Caco-2 (cell line): ENCODE results near the gene IDS. TPM values are rescaled to one million over a fixed set of nuclear protein-coding genes. Genes with fewer than 3 reads are reported as not detected.
A peak's percentile ranks its signal among the peaks of the same experiment; 100 is the strongest.
"Not testable (repeated sequence)": the region's sequence is repeated elsewhere in the genome, so short reads cannot be mapped to it uniquely, and the experiment has no call there.

ENCODE experiments used
- BruUV-seq: library from RNA; stranded (reverse); fragments of 400-500 nt; replicated peaks from 2 replicates; lab custom pipeline; 2021; lab: Mats Ljungman, UMichigan
- CTCF ChIA-PET: fragments of 300-600 bp; sonication (Branson Sonifier 250); formaldehyde crosslinking; loops from one replicate; lab custom pipeline; 2022; ENCODE audit warnings: antibody characterized with exemption; lab: Charles Lee
- POLR2A ChIA-PET: fragments of 300-600 bp; sonication (Branson Sonifier 250); formaldehyde crosslinking; loops from one replicate; lab custom pipeline; 2022; ENCODE audit warnings: antibody characterized with exemption; lab: Charles Lee
- DNase-seq, 2 experiments: peaks; one replicate each; pipeline versions ENCODE4 v3.0.0 to v3.0.0-alpha.2; 2020 to 2022
- H3K27me3 ChIP-seq: replicated peaks from 2 replicates; pipeline ENCODE4 v1.6.0; 2011; ENCODE audit warnings: low read length; ENCODE audit not compliant: control insufficient read depth, insufficient read depth
- H3K36me3 ChIP-seq: 2 replicates; pipeline ENCODE4 v1.5.1; 2011; ENCODE audit warnings: low read length; ENCODE audit not compliant: control insufficient read depth, insufficient read depth
- H3K4me1 ChIP-seq: fragments of 250-450 bp; sonication (Bioruptor Pico); 2 replicates; pipeline ENCODE4 v1.5.1; 2020; ENCODE audit warnings: mild to moderate bottlenecking
- H3K4me3 ChIP-seq: 2 replicates; pipeline ENCODE4 v1.5.1; 2011; ENCODE audit warnings: low read depth, mild to moderate bottlenecking, control low read depth, low read length
- H3K9me3 ChIP-seq: fragments of 250-450 bp; sonication (Bioruptor Pico); 2 replicates; pipeline ENCODE4 v1.5.1; 2020; ENCODE audit warnings: mild to moderate bottlenecking, moderate library complexity
- H3K27ac Mint-ChIP-seq: one replicate; pipeline ENCODE4 v1.8.0; 2022; ENCODE audit warnings: mixed read lengths; ENCODE audit not compliant: unreplicated experiment
- H3K27me3 Mint-ChIP-seq: one replicate; pipeline ENCODE4 v1.8.0; 2022; ENCODE audit warnings: mixed read lengths; ENCODE audit not compliant: insufficient read depth, unreplicated experiment
- H3K36me3 Mint-ChIP-seq: one replicate; pipeline ENCODE4 v1.8.0; 2022; ENCODE audit warnings: mild to moderate bottlenecking, mixed read lengths; ENCODE audit not compliant: insufficient read depth, unreplicated experiment
- H3K4me1 Mint-ChIP-seq: one replicate; pipeline ENCODE4 v1.8.0; 2022; ENCODE audit warnings: low read depth, mixed read lengths; ENCODE audit not compliant: unreplicated experiment
- H3K4me3 Mint-ChIP-seq: one replicate; pipeline ENCODE4 v1.8.0; 2022; ENCODE audit warnings: mild to moderate bottlenecking, moderate library complexity, mixed read lengths; ENCODE audit not compliant: unreplicated experiment
- H3K9me3 Mint-ChIP-seq: one replicate; pipeline ENCODE4 v1.8.0; 2022; ENCODE audit warnings: mixed read lengths; ENCODE audit not compliant: unreplicated experiment
- CTCF ChIP-seq, 2 experiments: fragments of 200-600 bp in 1 of 2; IDR thresholded peaks; 1 replicate in 1 of 2; 2 replicates in 1 of 2; pipeline versions ENCODE4 v1.5.1 to v1.8.0; 2011 to 2022; ENCODE audit warnings: antibody characterized with exemption in 1 of 2, control low read depth in 1 of 2, inconsistent platforms in 1 of 2, low read depth in 1 of 2, low read length in 1 of 2, mild to moderate bottlenecking in 1 of 2, moderate library complexity in 1 of 2; ENCODE audit not compliant: insufficient read depth in 1 of 2, severe bottlenecking in 1 of 2, unreplicated experiment in 1 of 2
- intact Hi-C: fragments of 100-400 bp; cut with micrococcal nuclease; formaldehyde crosslinking; loops from one replicate; pipeline ENCODE4 v1.10.0; 2022; ENCODE audit not compliant: unreplicated experiment
- total RNA-seq: library from RNA; stranded (reverse); gene quantifications from 2 replicates; pipeline ENCODE4 v1.2.3, GENCODE V29; 2022

Gene IDS
- total RNA-seq, 1 experiment from 2014 or later, result 35.1 TPM

GRCh38 chrX:149547782-149548181 lies 42.7 kb upstream of the IDS start:
- H3K36me3 Mint-ChIP-seq, DNase-seq, H3K4me1 Mint-ChIP-seq, H3K4me3 Mint-ChIP-seq, H3K36me3 ChIP-seq, H3K27ac Mint-ChIP-seq, intact Hi-C loops, H3K4me1 ChIP-seq, H3K9me3 Mint-ChIP-seq, H3K9me3 ChIP-seq, BruUV-seq, CTCF ChIA-PET, H3K27me3 ChIP-seq, H3K27me3 Mint-ChIP-seq, POLR2A ChIA-PET, H3K4me3 ChIP-seq: not testable (repeated sequence)

GRCh38 chrX:149546962-149547361 lies 41.9 kb upstream of the IDS start:
- H3K27ac Mint-ChIP-seq, intact Hi-C loops, H3K4me1 Mint-ChIP-seq, H3K4me3 Mint-ChIP-seq, H3K27me3 Mint-ChIP-seq, H3K27me3 ChIP-seq, H3K9me3 ChIP-seq, H3K4me1 ChIP-seq, H3K4me3 ChIP-seq, H3K9me3 Mint-ChIP-seq, POLR2A ChIA-PET, BruUV-seq, H3K36me3 Mint-ChIP-seq, CTCF ChIA-PET, DNase-seq, H3K36me3 ChIP-seq: not testable (repeated sequence)

- POLR2A ChIA-PET, H3K4me3 ChIP-seq, BruUV-seq, intact Hi-C loops, H3K27me3 Mint-ChIP-seq, H3K9me3 ChIP-seq, H3K4me3 Mint-ChIP-seq, CTCF ChIA-PET, H3K9me3 Mint-ChIP-seq, H3K36me3 Mint-ChIP-seq, H3K27me3 ChIP-seq, H3K4me1 ChIP-seq, H3K36me3 ChIP-seq, H3K4me1 Mint-ChIP-seq, H3K27ac Mint-ChIP-seq: not testable (repeated sequence)
- peak in 1 of 2 experiments; percentile 24 for DNase-seq
These were observed 40.7 kb upstream of the IDS start for GRCh38 chrX:149545545-149546543.

- TF ChIP-seq CTCF (IDR thresholded peaks at IDR 0.05; ENCODE audit: insufficient read depth in 1 of 2, low read depth in 1 of 2, low read length in 1 of 2, severe bottlenecking in 1 of 2, unreplicated experiment in 1 of 2), result no peak
- ChIA-PET CTCF (interaction anchor here (1.7 kb wide), 1 partner anchor 71 kb away, joined by 5 read pairs; no protein-coding TSS in a partner anchor), POLR2A (no interaction called here)
- DNase-seq, result no peak
- Histone ChIP-seq H3K27me3 (no peaks in the 10 kb centered on the region), H3K9me3 (no peaks in the 10 kb centered on the region), H3K4me1 (no peaks in the 10 kb centered on the region), H3K36me3 (no peaks in the 10 kb centered on the region), H3K4me3 (peak overlapping the region; percentile 77)
- BruUV-seq, result no TSS peak
- Mint-ChIP-seq H3K4me1 (no peaks in the 10 kb centered on the region), H3K36me3 (no peaks in the 10 kb centered on the region), H3K27me3 (no peaks in the 10 kb centered on the region), H3K27ac (peak overlapping the region; percentile 98), H3K9me3 (no peaks in the 10 kb centered on the region), H3K4me3 (peak overlapping the region; percentile 89)
- intact Hi-C loops, result no loop called here
These were observed 36.5 kb upstream of the IDS start for GRCh38 chrX:149541521-149542047.
